IMR-90 (cell line): ENCODE data around the gene AGO3. TPM values are rescaled to one million over a fixed set of nuclear protein-coding genes. Genes with fewer than 3 reads are reported as not detected.

Source experiments
- ATAC-seq: fragments of 200-7000 bp; cut with Tn5 transposase; 2 replicates; pipeline ENCODE4 v1.9.1; 2020; ENCODE audit warnings: low read depth, mild to moderate bottlenecking, moderate library complexity
- BruUV-seq: library from RNA; stranded (reverse); fragments of 400-500 nt; replicated peaks from 2 replicates; lab custom pipeline; 2021; lab: Mats Ljungman, UMichigan
- CTCF ChIA-PET: fragments of 300-600 bp; formaldehyde crosslinking; extraction: SDS; loops from one replicate; lab custom pipeline; 2021; ENCODE audit warnings: antibody characterized with exemption; lab: Yijun Ruan, JAX
- POLR2A ChIA-PET: fragments of 300-600 bp; sonication (Branson Sonifier 250); formaldehyde crosslinking; loops from one replicate; lab custom pipeline; 2022; ENCODE audit warnings: antibody characterized with exemption; ENCODE audit not compliant: unreplicated experiment; lab: Charles Lee
- DNase-seq: peaks from one replicate; pipeline ENCODE4 v3.0.0; 2013
- H2AFZ ChIP-seq: replicated peaks from 2 replicates; pipeline ENCODE3; 2013; ENCODE audit warnings: low read length, mild to moderate bottlenecking; ENCODE audit not compliant: poor library complexity
- H2AK5ac ChIP-seq: 2 replicates; pipeline ENCODE4 v1.6.1; 2013; ENCODE audit warnings: low read depth, low read length, inconsistent platforms
- H2AK9ac ChIP-seq: replicated peaks from 2 replicates; pipeline ENCODE3; 2013; ENCODE audit warnings: mild to moderate bottlenecking, low read depth, low read length, moderate library complexity; ENCODE audit not compliant: poor library complexity
- H2BK120ac ChIP-seq: 2 replicates; pipeline ENCODE4 v1.6.1; 2013; ENCODE audit warnings: low read depth, low read length, inconsistent platforms
- H2BK15ac ChIP-seq: 3 replicates; pipeline ENCODE4 v1.6.1; 2013; ENCODE audit warnings: low read depth, low read length, inconsistent platforms
- H2BK20ac ChIP-seq: 2 replicates; pipeline ENCODE4 v1.6.1; 2013; ENCODE audit warnings: low read depth, mild to moderate bottlenecking, inconsistent platforms, low read length, moderate library complexity
- H2BK5ac ChIP-seq: 2 replicates; pipeline ENCODE4 v1.6.1; 2013; ENCODE audit warnings: mild to moderate bottlenecking, low read depth, low read length, inconsistent platforms; ENCODE audit not compliant: poor library complexity, severe bottlenecking
- H3K14ac ChIP-seq: replicated peaks from 2 replicates; pipeline ENCODE4 v1.6.1; 2013; ENCODE audit warnings: low read depth, low read length, inconsistent platforms
- H3K18ac ChIP-seq: 2 replicates; pipeline ENCODE4 v1.6.1; 2013; ENCODE audit warnings: low read depth, low read length, control low read depth
- H3K23ac ChIP-seq: 2 replicates; pipeline ENCODE4 v1.6.1; 2013; ENCODE audit warnings: low read depth, low read length, inconsistent platforms
- H3K27ac ChIP-seq: 2 replicates; pipeline ENCODE4 v1.5.1; 2013; ENCODE audit warnings: mild to moderate bottlenecking, control low read depth, low read length; ENCODE audit not compliant: insufficient read depth
- H3K27me3 ChIP-seq: 2 replicates; pipeline ENCODE4 v1.6.1; 2013; ENCODE audit warnings: low read length; ENCODE audit not compliant: control insufficient read depth, insufficient read depth
- H3K36me3 ChIP-seq: 2 replicates; pipeline ENCODE4 v1.6.1; 2013; ENCODE audit warnings: low read length, mixed read lengths; ENCODE audit not compliant: control insufficient read depth, insufficient read depth
- H3K4ac ChIP-seq: 2 replicates; pipeline ENCODE4 v1.6.1; 2013; ENCODE audit warnings: low read depth, low read length, inconsistent platforms
- H3K4me1 ChIP-seq: 2 replicates; pipeline ENCODE4 v1.6.1; 2013; ENCODE audit warnings: low read length, mixed read lengths; ENCODE audit not compliant: control insufficient read depth, insufficient read depth
- H3K4me2 ChIP-seq: 2 replicates; pipeline ENCODE4 v1.6.1; 2013; ENCODE audit warnings: low read depth, mild to moderate bottlenecking, control low read depth, low read length, moderate library complexity
- H3K4me3 ChIP-seq: 2 replicates; pipeline ENCODE4 v1.5.1; 2013; ENCODE audit warnings: low read depth, mild to moderate bottlenecking, control low read depth, low read length, moderate library complexity; ENCODE audit not compliant: insufficient read depth
- H3K56ac ChIP-seq: 2 replicates; pipeline ENCODE4 v1.6.1; 2013; ENCODE audit warnings: low read length, inconsistent platforms; ENCODE audit not compliant: insufficient read depth; ENCODE audit errors: extremely low read depth
- H3K79me1 ChIP-seq, 2 experiments: 2 replicates each; pipeline ENCODE4 v1.6.1; 2013; ENCODE audit warnings: low read length in 2 of 2, inconsistent platforms in 1 of 2, low read depth in 1 of 2
- H3K9ac ChIP-seq: 2 replicates; pipeline ENCODE4 v1.6.1; 2013; ENCODE audit warnings: low read depth, low read length, control low read depth
- H3K9me1 ChIP-seq: 2 replicates; pipeline ENCODE4 v1.6.1; 2013; ENCODE audit warnings: low read length, inconsistent platforms; ENCODE audit not compliant: insufficient read depth
- H3K9me3 ChIP-seq: 2 replicates; pipeline ENCODE4 v1.6.1; 2013; ENCODE audit warnings: low read length; ENCODE audit not compliant: control insufficient read depth, insufficient read depth
- H4K20me1 ChIP-seq: 2 replicates; pipeline ENCODE4 v1.6.1; 2013; ENCODE audit warnings: low read length, inconsistent platforms; ENCODE audit not compliant: insufficient read depth
- H4K5ac ChIP-seq: 2 replicates; pipeline ENCODE4 v1.6.1; 2013; ENCODE audit warnings: mild to moderate bottlenecking, low read depth, low read length, control low read depth
- H4K8ac ChIP-seq, 2 experiments: 2 replicates each; pipeline ENCODE4 v1.6.1; 2013; ENCODE audit warnings: low read depth in 2 of 2, low read length in 2 of 2, control low read depth in 1 of 2, inconsistent platforms in 1 of 2
- H4K91ac ChIP-seq: 2 replicates; pipeline ENCODE4 v1.6.1; 2013; ENCODE audit warnings: low read depth, low read length, inconsistent platforms; ENCODE audit not compliant: insufficient read depth
- NFE2L2 ChIP-seq: fragments of 150-350 bp; IDR thresholded peaks from 2 replicates; pipeline ENCODE4 v1.6.1; 2016; ENCODE audit warnings: low read depth, mild to moderate bottlenecking, low read length
- POLR2A ChIP-seq: IDR thresholded peaks from 2 replicates; pipeline ENCODE4 v1.6.1; 2012; ENCODE audit warnings: mild to moderate bottlenecking, low read depth, low read length
- RAD21 ChIP-seq: IDR thresholded peaks from 2 replicates; pipeline ENCODE4 v1.6.1; 2012; ENCODE audit warnings: low read length, improper control_type of control experiment
- WGBS, 2 experiments: methylation state at CpG; one replicate each; pipeline versions ENCODE4 v1.1.5 to v1.1.7; 2013; ENCODE audit warnings: missing lambda C conversion rate in 2 of 2; ENCODE audit not compliant: insufficient read length in 1 of 2; ENCODE audit errors: extremely low coverage in 2 of 2; 5-methylcytosine and 5-hydroxymethylcytosine counted together
- dilution Hi-C: fragments of 300-500 bp; cut with HindIII; formaldehyde crosslinking; loops from one replicate; pipeline ENCODE4 v1.14.3; 2018; ENCODE audit warnings: low sequenced_read_pairs; ENCODE audit not compliant: unreplicated experiment
- in situ Hi-C: fragments of 300-500 bp; cut with MboI; formaldehyde crosslinking; loops from 3 replicates; pipeline ENCODE4 v1.14.3; 2019; ENCODE audit warnings: low sequenced_read_pairs, inconsistent platforms, mixed read lengths
- intact Hi-C: fragments of 100-400 bp; cut with micrococcal nuclease; formaldehyde crosslinking; loops from 2 replicates; pipeline ENCODE4 v1.10.0; 2022
- polyA plus RNA-seq, 3 experiments: library from polyadenylated mRNA; depleted of rRNA; stranded (reverse); fragments of >200 nt; gene quantifications; 2 replicates each; pipeline ENCODE4 v1.2.3, GENCODE V29; 2012; ENCODE audit warnings: low replicate concordance in 1 of 3
- total RNA-seq: library from RNA; depleted of rRNA; stranded (reverse); fragments of >200 nt; gene quantifications from 2 replicates; pipeline ENCODE4 v1.2.3, GENCODE V29; 2012

The AGO3 gene
- total and polyA plus RNA-seq, 2 of the 4 experiments (the other 2 are of a cell fraction) = 8.9 to 25.6 TPM

- dilution Hi-C loops = no loop called here
- peak overlapping the region; percentile 7 for H2AK9ac ChIP-seq
- in situ Hi-C loops = loop anchor here (25.0 kb wide), 1 partner anchor 298 kb away; no protein-coding TSS in a partner anchor
- TF ChIP-seq NFE2L2 (no peak), RAD21 (no peak), POLR2A (no peak)
- intact Hi-C loops = no loop called here
- no peak overlapping the region for H4K8ac ChIP-seq
- peaks cover 7% of the 10 kb centered on the region; the same call in 1 of the 2 replicates for H3K9me1 ChIP-seq
- peak overlapping the region; percentile 26; the same call in 1 of the 2 replicates for H3K4ac ChIP-seq
- no peak overlapping the region for H4K5ac ChIP-seq
- no peak overlapping the region for H2BK15ac ChIP-seq
- ChIA-PET CTCF (interaction anchor here (0.7 kb wide), 1 partner anchor 14 kb away, joined by 7 read pairs; no protein-coding TSS in a partner anchor), POLR2A (no interaction called here)
- no peak for ATAC-seq
- 85% methylated on average over 2 of the region's 5 CpGs; no CpG with 5 or more reads in 1 of the 2 experiments for whole genome bisulfite sequencing, 2 experiments
- no peaks in the 10 kb centered on the region for H3K27me3 ChIP-seq
- no peak overlapping the region for H3K4me2 ChIP-seq
- H3K27ac ChIP-seq = no peak overlapping the region
- no peak overlapping the region for H3K9ac ChIP-seq
- DNase-seq = no peak
- no TSS peak for BruUV-seq
- peak overlapping the region; percentile 12; the same call in 1 of the 2 replicates for H2AK5ac ChIP-seq
- H3K14ac ChIP-seq = no peak overlapping the region
- H2BK5ac ChIP-seq = no peak overlapping the region
- H3K56ac ChIP-seq = no peak overlapping the region
- H3K4me3 ChIP-seq = no peak overlapping the region
- H3K36me3 ChIP-seq = no peaks in the 10 kb centered on the region
- H3K23ac ChIP-seq = no peak overlapping the region
- peak overlapping the region; percentile 86 for H2AFZ ChIP-seq
- 0 out of 2 replicates have a peak overlapping the region, but pooled peaks have one; percentile 17 for H2BK20ac ChIP-seq
- H3K18ac ChIP-seq = no peak overlapping the region
- H3K79me1 ChIP-seq = no peaks in the 10 kb centered on the region
- no peak overlapping the region for H4K91ac ChIP-seq
- H3K4me1 ChIP-seq = peaks cover 8% of the 10 kb centered on the region
- H3K9me3 ChIP-seq = no peaks in the 10 kb centered on the region
- no peak overlapping the region for H2BK120ac ChIP-seq
- no peaks in the 10 kb centered on the region; the same call in 1 of the 2 replicates for H4K20me1 ChIP-seq
Measured at GRCh38 chr1:36114371-36114770, 183.5 kb downstream of the AGO3 start.
